Activated CD4-positive, alpha-beta T cell treated with anti-CD3 and anti-CD28 coated beads, Interleukin-2, amount 50 U/mL, for 16 hours (primary cell): ENCODE results near the gene DDC.
"Not testable (repeated sequence)": the region's sequence is repeated elsewhere in the genome, so short reads cannot be mapped to it uniquely, and the experiment has no call there.

Experiments used
- DNase-seq: peaks from one replicate; pipeline ENCODE4 v3.0.0-alpha.2; 2020

Gene DDC

GRCh38 chr7:50589364-50589763 lies 24.2 kb upstream of the DDC start:
- peak; percentile 54 for DNase-seq

DNA sequence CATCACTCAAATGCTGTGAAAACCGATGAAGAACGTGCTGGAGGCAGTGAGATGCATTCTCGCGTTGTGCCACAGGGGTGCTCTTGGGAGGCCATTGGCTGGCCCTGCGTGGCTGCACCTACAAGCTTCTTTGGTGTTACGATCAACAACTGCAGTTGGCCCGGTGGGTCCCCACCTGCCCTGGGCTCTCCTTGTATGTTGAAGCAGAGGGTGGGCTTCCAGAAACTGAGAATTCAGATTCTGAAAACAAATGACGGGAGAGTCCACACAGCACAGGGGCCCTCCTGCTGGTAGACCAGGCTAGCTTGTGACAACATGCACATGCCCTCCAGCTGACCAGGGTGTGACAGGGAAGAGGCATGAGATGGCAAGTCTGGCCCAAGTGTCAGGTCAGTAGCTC lies 23.7 kb upstream of the DDC start:
- no peak for DNase-seq

GRCh38 chr7:50587737-50588136 lies 22.5 kb upstream of the DDC start:
- DNase-seq, result no peak

- DNase-seq, result no peak
Measured at GRCh38 chr7:50584793-50585408, 19.7 kb upstream of the DDC start.

- no peak for DNase-seq
Measured at GRCh38 chr7:50584386-50584785, 19.2 kb upstream of the DDC start.

- not testable (repeated sequence) for DNase-seq
Measured at GRCh38 chr7:50583295-50583694, 18.1 kb upstream of the DDC start.

GRCh38 chr7:50582271-50582670 lies 17.1 kb upstream of the DDC start:
- DNase-seq, result not testable (repeated sequence)

DNA sequence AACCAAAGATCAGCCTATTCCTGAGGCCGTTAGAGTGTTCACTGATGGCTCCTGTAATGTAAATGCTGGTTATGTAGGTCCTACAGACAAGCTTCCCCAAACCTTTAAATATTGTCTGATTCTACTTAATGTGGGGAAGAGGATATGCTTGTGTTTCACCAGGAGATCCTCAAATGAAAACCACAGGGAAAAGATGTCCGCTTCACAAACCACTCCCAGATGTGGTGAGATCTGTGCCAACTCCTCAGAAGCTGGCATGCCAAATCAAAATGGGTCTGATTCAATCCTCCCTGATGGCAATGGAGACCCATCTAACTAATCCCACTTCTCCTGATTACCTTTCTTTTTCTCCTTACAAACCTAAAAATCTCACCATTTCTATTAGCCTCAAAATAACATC lies 15.5 kb upstream of the DDC start:
- not testable (repeated sequence) for DNase-seq

GRCh38 chr7:50580057-50580456 lies 14.9 kb upstream of the DDC start:
- no peak for DNase-seq

- not testable (repeated sequence) for DNase-seq
Measured at GRCh38 chr7:50578105-50578504, 12.9 kb upstream of the DDC start.

- DNase-seq, result no peak
Measured at GRCh38 chr7:50577569-50577968, 12.4 kb upstream of the DDC start.

DNA sequence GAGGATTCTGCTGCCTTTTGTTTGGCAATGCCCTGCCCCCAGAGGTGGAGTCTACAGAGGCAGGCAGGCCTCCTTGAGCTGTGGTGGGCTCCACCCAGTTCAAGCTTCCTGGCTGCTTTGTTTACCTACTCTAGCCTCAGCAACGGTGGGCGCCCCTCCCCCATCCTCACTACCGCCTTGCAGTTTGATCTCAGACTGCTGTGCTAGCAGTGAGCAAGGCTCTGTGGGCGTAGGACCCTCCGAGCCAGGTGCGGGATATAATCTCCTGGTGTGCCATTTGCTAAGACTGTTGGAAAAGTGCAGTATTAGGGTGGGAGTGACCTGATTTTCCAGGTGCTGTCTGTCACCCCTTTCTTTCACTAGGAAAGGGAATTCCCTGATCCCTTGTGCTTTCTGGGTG lies 11.2 kb upstream of the DDC start:
- not testable (repeated sequence) for DNase-seq

- DNase-seq, result no peak
Measured at GRCh38 chr7:50567715-50568261, 2.6 kb upstream of the DDC start.

DNA sequence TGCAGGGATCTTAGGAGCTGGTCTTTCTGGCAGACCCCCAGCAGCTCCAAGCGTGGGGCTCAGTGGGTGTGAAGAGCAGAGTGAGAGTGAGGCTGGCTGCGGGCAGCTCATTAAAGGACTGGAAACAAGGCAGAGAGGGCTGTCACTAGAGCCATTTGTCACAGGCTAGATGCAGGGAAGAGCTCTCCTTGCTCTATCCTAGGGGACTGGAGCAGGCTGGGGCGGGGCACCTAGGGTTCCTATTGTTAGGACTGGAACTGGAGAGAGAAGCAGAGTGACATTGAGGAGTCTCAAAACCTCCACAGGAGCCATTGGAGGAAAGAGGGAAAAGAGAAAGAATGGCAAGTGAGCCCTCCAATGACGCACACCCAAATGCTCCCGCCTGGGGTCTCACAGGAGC lies 772 bp upstream of the DDC start:
- DNase-seq, result no peak

- no peak for DNase-seq
Measured at GRCh38 chr7:50565559-50565916, 333 bp upstream of the DDC start.

- no peak for DNase-seq
Measured at GRCh38 chr7:50564171-50564570, 1.0 kb downstream of the DDC start.

DNA sequence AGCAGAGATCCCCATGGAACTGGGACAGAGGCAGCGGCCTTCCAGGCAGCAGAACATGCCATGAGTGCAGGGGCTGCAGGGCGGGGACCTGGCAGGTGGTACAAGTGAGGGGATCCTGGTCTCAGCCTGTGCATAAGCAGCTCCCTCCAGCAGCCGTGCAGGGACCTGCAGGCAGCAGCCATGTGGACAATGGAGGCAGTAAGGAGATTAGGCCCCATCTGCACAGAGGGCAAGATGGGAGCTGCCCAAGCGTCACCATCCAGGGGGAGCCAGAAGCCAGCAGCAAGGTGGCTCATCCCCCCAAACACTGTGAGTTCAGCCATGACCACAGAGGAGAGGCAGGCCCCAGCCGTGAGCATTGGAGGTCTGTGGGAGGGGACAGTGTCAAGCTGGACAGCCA lies 3.1 kb downstream of the DDC start:
- no peak for DNase-seq

DNA sequence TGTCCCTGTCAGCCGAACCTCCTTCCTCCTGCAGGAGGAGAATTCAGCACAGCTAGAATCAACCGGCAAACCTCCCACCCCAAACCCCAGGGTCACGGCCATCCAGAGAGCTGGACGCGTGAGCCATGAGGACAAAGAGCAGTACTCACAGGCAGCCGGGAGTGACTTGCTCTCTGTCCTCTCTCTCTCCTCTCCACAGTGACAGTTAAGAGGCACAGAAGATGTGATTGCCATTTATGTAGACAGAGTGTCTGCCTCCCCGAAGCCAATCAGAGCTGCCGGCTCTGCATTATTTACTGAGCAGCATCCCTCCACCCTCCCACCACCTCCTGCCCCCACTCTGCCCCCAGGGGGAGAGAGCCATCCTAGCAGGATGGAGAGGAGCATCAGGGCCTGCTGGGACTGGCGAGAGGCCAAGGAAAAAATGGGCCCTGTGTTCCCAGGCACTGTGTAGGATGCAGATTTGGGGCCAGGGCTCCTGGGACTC lies 4.3 kb downstream of the DDC start:
- DNase-seq, result no peak

DNA sequence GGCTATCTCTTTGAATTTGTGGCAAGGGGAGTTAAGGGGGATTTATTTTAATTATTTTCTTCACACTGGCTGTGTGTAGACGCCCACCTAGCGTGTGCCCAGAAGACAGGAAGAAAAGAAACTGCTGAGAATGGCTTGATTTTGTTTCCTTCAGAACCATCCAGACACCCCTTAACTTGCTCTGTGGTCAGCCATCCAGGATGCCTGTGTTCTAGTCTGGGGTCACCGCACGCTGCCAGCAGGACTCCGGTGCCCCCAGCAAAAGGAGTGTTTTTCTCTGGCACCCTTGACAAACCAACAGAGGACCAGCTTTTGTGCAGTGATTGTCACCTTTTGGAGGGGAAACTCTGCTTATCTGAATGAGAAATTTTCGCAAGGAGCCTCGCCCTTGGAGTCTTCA lies 5.3 kb downstream of the DDC start:
- no peak for DNase-seq

DNA sequence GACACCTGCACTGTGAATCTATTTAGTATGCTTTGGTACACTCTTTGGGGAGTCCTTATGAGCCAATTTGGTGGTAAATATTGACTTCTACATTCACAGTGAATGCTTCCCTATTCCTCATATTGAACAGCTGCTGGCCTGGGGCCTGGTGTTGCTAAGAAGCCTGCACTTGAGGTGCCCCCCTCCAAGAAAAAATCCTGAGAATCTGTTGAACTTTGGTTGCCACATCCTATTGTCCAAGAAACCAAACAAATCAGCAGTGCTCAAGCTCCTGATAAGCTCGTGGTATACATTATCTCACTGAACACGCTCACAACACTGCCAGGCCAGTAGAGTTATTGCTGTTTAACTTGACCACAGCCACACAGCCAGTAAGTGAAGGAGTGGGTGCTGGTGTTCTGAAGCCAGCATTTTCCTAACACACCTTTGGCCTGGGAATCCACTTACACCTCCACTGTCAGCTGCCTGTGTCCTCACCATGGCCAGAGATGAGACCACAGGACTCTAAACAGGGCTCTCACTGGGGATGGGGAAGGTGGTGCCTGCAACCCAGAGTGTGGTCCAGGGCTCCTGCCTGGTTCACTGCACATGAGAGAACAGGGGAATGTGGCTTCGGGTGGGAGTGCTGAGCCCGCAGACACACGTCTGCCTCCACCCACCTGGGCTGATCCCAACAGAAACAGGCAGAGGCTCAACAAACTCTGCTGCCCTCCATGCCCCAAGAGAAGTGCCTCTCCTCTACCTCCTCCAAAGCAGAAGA lies 6.7 kb downstream of the DDC start:
- DNase-seq, result no peak

DNA sequence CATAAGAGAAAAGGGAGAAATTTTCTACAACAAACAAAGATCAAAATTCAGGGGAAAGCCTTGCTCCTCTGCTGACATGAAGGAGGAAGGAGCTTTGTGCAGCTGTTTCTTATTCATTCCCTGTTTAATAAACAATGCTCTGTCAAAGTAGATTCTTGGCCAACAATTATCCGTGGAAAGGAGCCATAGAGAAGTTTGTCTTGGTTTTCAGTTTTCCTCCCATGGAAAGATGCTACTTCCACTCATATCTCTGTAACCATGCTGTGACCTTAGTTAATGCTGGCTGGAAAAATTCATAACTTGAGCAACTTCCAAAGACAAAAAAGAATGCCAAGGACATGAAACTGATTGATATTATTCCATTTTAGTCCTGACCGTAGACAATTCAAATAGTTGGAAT lies 8.1 kb downstream of the DDC start:
- DNase-seq, result no peak

DNA sequence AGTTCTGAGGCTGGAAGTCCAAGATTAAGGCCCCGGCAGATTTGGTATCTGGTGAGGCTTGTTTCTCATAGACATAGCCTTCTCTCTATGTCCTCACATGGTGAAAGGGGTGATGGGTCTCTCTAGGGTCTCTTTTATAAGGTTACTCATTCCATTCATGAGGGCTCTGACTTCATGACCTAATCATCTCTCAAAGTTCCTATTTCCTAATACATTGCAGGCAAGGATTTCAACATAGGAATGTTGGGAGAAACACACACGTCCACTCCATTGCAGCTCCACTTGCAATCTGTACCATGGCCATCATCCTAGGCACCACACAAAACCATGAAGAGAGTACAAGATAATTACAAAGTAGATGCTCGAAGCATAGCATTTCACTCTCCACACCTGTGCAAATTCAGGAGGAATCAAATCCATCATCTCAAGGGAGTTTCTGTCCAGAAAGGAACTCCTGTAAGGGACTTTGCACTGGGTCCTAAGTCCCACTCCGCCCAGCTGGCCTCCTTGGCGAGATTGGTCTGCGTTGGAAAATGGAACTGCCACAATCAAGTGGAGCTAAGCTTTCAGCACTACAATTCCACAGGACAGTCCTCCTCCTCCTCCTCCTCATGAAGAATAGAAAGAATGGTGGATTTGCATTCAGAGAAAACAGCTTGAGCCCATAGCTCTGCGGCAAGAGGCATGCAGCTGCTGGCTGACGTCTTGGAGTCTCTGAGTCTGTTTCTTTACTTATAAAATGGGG lies 8.8 kb downstream of the DDC start:
- no peak for DNase-seq

- DNase-seq, result no peak
Measured at GRCh38 chr7:50555594-50556140, 9.5 kb downstream of the DDC start.
